ENCODE data around the gene WLS. TPM values are rescaled to one million over a fixed set of nuclear protein-coding genes. Genes with fewer than 3 reads are reported as not detected.

Gene WLS
- total and polyA plus RNA-seq, 10 of the 15 experiments (the other 5 are each of a cell fraction or from before 2014, with no cell fraction given): 0.04 to 0.36 TPM; not detected in 8

DNA sequence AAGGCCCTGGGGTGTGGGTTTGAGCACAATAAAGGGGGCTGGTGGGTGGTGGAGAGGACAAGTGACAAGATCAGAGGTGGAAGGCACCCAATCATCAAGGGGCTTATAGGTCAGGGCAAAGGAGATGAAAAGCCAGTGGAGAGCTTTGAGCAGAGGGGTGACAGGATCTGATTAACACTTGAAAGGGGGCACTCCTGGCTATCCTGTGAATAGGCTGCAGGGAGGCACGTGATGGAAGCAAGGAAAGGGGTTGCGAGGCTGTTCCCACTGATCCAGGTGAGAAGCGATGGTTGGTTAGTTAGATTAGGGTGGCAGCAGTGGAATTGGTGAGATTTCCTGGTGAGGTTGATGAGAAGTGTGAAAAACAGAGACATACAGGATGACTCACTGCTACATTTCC is 80.6 kb downstream of the WLS start:
- Histone ChIP-seq H3K27ac (ENCODE audit: control insufficient read depth, insufficient read depth) (no peak overlapping the region), H3K4me3 (no peak overlapping the region), H2AFZ (ENCODE audit: control insufficient read depth, low read depth, low read length) (no peak overlapping the region), H3K4me1 (ENCODE audit: control insufficient read depth, insufficient read depth, low read length) (no peaks in the 10 kb centered on the region), H4K20me1 (ENCODE audit: control insufficient read depth, insufficient read depth) (no peaks in the 10 kb centered on the region), H3K9ac (ENCODE audit: control insufficient read depth, insufficient read depth, low read length) (no peak overlapping the region), H3K27me3 (replicated peaks in 1 of 2; ENCODE audit: control insufficient read depth in 2 of 2, insufficient read depth in 2 of 2, low read length in 1 of 2) (peaks cover under 1 to 2% of the 10 kb centered on the region in 2 experiments; a peak in 2 of 4 replicates), H3K9me3 (replicated peaks; ENCODE audit: control insufficient read depth, insufficient read depth, low read length) (no peaks in the 10 kb centered on the region), H3K79me2 (ENCODE audit: control insufficient read depth, insufficient read depth, low read length) (no peaks in the 10 kb centered on the region), H3K4me2 (ENCODE audit: control insufficient read depth, insufficient read depth) (no peak overlapping the region), H3K36me3 (ENCODE audit: control insufficient read depth in 2 of 2, insufficient read depth in 2 of 2, low read length in 1 of 2) (no peaks in the 10 kb centered on the region)
- SMC1A ChIA-PET (ENCODE audit: uncharacterized antibody, unreplicated experiment): no interaction called here
- ATAC-seq (no peak), FAIRE-seq (no peak), DNase-seq (ENCODE audit: low read depth, low spot score) (no peak)
- CTCF ChIA-PET: no interaction called here
- intact Hi-C loops (cut with micrococcal nuclease; ENCODE audit: unreplicated experiment) (no loop called here), in situ Hi-C loops (cut with MboI) (no loop called here)
- RAD21 ChIA-PET (ENCODE audit: unreplicated experiment): no interaction called here
- POLR2A ChIA-PET: no interaction called here
- no peak for TF ChIP-seq SUPT20H (IDR thresholded peaks at IDR 0.05; ENCODE audit: borderline replicate concordance, control insufficient read depth, low read depth, low read length)
- TF ChIP-seq, protein P1, sequence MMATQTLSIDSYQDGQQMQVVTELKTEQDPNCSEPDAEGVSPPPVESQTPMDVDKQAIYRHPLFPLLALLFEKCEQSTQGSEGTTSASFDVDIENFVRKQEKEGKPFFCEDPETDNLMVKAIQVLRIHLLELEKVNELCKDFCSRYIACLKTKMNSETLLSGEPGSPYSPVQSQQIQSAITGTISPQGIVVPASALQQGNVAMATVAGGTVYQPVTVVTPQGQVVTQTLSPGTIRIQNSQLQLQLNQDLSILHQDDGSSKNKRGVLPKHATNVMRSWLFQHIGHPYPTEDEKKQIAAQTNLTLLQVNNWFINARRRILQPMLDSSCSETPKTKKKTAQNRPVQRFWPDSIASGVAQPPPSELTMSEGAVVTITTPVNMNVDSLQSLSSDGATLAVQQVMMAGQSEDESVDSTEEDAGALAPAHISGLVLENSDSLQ (IDR thresholded peaks at IDR 0.05): no peak
- no peak for TF ChIP-seq ASH2L (IDR thresholded peaks at IDR 0.05; ENCODE audit: borderline replicate concordance, low read depth)
- TF ChIP-seq NFIC (IDR thresholded peaks at IDR 0.05; ENCODE audit: low read depth, low read length): no peak
- no peak for TF ChIP-seq RCOR1 (conservative IDR thresholded peaks at IDR 0.05; ENCODE audit: low read depth, low read length)
- TF ChIP-seq FOS (IDR thresholded peaks at IDR 0.05; ENCODE audit: borderline replicate concordance, extremely low read depth, insufficient read length): no peak
- no peak for TF ChIP-seq NBN (IDR thresholded peaks at IDR 0.05)
- TF ChIP-seq DPF2 (IDR thresholded peaks at IDR 0.05): no peak
- TF ChIP-seq TAF1 (IDR thresholded peaks at IDR 0.05; ENCODE audit: borderline replicate concordance, low read depth, low read length): no peak
- no peak for TF ChIP-seq NR2C1 (IDR thresholded peaks at IDR 0.05)
- TF ChIP-seq IRF4 (IDR thresholded peaks at IDR 0.05; ENCODE audit: low read depth, low read length): no peak
- TF ChIP-seq, protein P2, sequence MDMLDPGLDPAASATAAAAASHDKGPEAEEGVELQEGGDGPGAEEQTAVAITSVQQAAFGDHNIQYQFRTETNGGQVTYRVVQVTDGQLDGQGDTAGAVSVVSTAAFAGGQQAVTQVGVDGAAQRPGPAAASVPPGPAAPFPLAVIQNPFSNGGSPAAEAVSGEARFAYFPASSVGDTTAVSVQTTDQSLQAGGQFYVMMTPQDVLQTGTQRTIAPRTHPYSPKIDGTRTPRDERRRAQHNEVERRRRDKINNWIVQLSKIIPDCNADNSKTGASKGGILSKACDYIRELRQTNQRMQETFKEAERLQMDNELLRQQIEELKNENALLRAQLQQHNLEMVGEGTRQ (IDR thresholded peaks at IDR 0.05; ENCODE audit: borderline replicate concordance, low read depth, low read length): no peak
- no peak for TF ChIP-seq KLF5 (IDR thresholded peaks at IDR 0.05; ENCODE audit: partially characterized antibody)
- TF ChIP-seq NFYA (IDR thresholded peaks at IDR 0.05; ENCODE audit: borderline replicate concordance, low read depth, low read length): no peak
- no peak for TF ChIP-seq ZBED1 (IDR thresholded peaks at IDR 0.05; ENCODE audit: borderline replicate concordance)
- no TSS peak for BruUV-seq (replicated peaks)
- WGBS (ENCODE audit: insufficient coverage, insufficient replicate concordance, low lambda C conversion rate, missing lambda C conversion rate): 42% methylated on average over 3 of the region's 3 CpGs

Data from GM12878 (cell line).